IPS DF 6.9 (cell line): ENCODE measurements around the gene GRM4.

ENCODE experiments used
- DNase-seq: peaks from one replicate; pipeline ENCODE4 v3.0.0-alpha.2; 2013; ENCODE audit warnings: low read depth, low spot score
- H3K27ac ChIP-seq: one replicate; pipeline ENCODE4 v1.5.1; 2013; ENCODE audit warnings: low read length, control low read depth
- H3K27me3 ChIP-seq: 2 replicates; pipeline ENCODE4 v1.6.1; 2013; ENCODE audit warnings: mild to moderate bottlenecking, low read length; ENCODE audit not compliant: control insufficient read depth, insufficient read depth
- H3K36me3 ChIP-seq: 2 replicates; pipeline ENCODE4 v1.6.1; 2013; ENCODE audit warnings: low read length; ENCODE audit not compliant: control insufficient read depth, insufficient read depth
- H3K4me1 ChIP-seq: 2 replicates; pipeline ENCODE4 v1.6.1; 2013; ENCODE audit warnings: low read length; ENCODE audit not compliant: control insufficient read depth, insufficient read depth
- H3K4me3 ChIP-seq: 2 replicates; pipeline ENCODE4 v1.5.1; 2013; ENCODE audit warnings: mild to moderate bottlenecking, low read length
- H3K9me3 ChIP-seq: 2 replicates; pipeline ENCODE4 v1.6.1; 2013; ENCODE audit warnings: low read length, inconsistent platforms; ENCODE audit not compliant: control insufficient read depth, insufficient read depth
- WGBS: extraction: QIAGEN DNeasy Blood & Tissue Kit; methylation state at CpG from one replicate; pipeline ENCODE4 v1.1.7; 2013; ENCODE audit warnings: mixed read lengths, missing lambda C conversion rate; ENCODE audit not compliant: insufficient read length, insufficient coverage; 5-methylcytosine and 5-hydroxymethylcytosine counted together

The GRM4 gene

DNA sequence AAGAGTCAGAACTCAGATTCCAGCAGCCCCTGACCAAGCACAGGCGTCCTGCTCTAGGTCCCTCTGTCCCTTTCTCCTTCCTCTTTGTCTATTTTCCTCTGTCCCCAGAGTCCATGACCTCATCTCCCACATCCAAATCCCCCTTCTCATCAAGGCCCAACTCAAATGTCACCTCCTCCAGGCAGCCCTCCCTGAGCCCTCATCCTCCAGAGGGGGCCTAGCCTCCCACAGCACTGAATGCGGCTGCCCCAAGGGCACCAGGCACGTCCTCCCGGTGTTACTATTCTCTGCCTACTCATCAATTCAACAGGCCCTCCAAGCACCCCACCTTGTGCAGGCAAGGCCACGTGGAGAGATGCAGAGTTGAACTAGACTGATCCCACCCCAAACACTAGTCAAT lies 49.7 kb downstream of the GRM4 start:
- Histone ChIP-seq H3K36me3 (peaks cover 3% of the 10 kb centered on the region; the same call in 1 of the 2 replicates), H3K4me3 (no peak overlapping the region), H3K27ac (no peak overlapping the region), H3K27me3 (no peaks in the 10 kb centered on the region), H3K4me1 (peaks cover 8% of the 10 kb centered on the region), H3K9me3 (no peaks in the 10 kb centered on the region)
- DNase-seq, result no peak
- WGBS, result no CpG with 5 or more reads among the region's 5 CpGs

DNA sequence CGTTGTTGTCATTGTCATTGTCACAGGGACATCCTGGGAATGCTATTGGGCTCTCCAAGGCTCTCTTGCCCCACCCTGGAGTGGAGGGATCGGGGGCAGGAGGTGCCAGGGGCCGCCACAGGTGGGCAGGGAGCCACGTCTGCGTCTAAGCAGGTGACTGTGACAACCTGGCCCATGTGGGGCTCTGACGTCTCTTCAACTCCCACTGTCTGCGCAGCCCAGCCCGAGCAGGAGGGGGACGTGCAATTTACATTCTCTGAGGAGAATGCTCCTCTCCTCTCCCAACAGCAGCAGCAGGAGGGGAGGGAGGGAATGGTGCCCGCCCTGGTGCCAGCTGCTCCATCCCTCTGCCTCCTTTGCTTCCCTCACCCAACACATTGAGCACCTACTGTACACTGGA lies 50.1 kb downstream of the GRM4 start:
- Histone ChIP-seq H3K27ac (no peak overlapping the region), H3K36me3 (peaks cover 3% of the 10 kb centered on the region; the same call in 1 of the 2 replicates), H3K27me3 (no peaks in the 10 kb centered on the region), H3K4me1 (peaks cover 8% of the 10 kb centered on the region), H3K9me3 (no peaks in the 10 kb centered on the region), H3K4me3 (no peak overlapping the region)
- WGBS, result no CpG with 5 or more reads among the region's 10 CpGs
- no peak for DNase-seq

DNA sequence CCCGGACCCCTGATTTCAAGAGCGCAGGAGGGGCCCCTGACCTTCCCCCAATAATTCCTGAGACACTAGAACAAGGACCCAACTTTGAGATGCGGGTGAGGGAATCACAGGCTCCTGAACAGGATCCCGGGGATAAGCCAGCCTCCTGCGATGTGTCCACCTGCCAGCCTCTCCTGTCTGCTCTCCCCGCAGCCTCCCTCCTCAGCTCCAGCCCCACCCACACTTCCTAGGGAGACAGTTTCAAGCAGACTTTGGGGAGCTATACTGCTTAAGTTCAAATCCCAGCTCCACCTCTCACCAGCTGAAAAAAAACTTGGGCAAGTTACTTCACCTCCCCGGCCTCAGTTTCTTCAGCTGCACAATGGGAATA lies 50.8 kb downstream of the GRM4 start:
- no CpG with 5 or more reads among the region's 7 CpGs for WGBS
- H3K4me3 ChIP-seq, result no peak overlapping the region
- peaks cover 8% of the 10 kb centered on the region for H3K4me1 ChIP-seq
- no peak for DNase-seq
- H3K36me3 ChIP-seq, result peaks cover 3% of the 10 kb centered on the region; the same call in 1 of the 2 replicates
- H3K27ac ChIP-seq, result no peak overlapping the region
- H3K9me3 ChIP-seq, result no peaks in the 10 kb centered on the region
- no peaks in the 10 kb centered on the region for H3K27me3 ChIP-seq

DNA sequence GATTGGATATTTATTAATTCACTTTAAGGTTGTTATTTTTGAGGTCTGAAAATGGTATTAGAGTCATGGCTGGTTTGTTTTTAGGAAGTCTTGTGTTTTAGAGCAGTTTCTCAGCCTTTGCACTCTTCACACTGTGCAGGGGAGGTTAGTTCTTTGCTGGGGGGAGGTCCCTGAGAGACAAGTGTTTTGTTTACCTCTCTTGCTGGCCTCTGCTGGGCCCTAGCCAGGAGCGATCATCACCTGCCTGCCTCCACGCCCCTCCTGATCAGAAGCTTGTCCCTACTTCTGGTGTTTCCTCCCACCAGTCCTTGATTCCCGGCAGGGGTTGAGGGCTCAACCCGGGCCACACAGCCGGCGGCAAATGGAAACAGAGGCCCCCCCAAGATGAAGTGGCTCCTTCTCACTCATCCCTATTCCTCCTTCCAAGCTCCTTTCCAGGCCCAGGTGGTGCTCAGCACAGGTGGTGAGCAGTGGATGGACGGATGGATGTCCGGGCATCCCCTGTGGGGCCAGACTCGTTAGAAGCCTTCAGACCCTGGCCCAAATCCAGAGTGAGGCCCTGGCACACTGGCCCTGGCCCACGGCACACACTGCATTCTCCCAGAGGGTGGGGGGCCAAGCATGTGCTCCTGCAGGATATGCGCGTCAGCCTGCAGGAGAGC lies 51.3 kb downstream of the GRM4 start:
- H3K9me3 ChIP-seq, result no peaks in the 10 kb centered on the region
- peaks cover 3% of the 10 kb centered on the region; the same call in 1 of the 2 replicates for H3K36me3 ChIP-seq
- WGBS, result no CpG with 5 or more reads among the region's 12 CpGs
- no peak overlapping the region for H3K4me3 ChIP-seq
- H3K27me3 ChIP-seq, result no peaks in the 10 kb centered on the region
- no peak for DNase-seq
- peaks cover 8% of the 10 kb centered on the region for H3K4me1 ChIP-seq
- H3K27ac ChIP-seq, result no peak overlapping the region

DNA sequence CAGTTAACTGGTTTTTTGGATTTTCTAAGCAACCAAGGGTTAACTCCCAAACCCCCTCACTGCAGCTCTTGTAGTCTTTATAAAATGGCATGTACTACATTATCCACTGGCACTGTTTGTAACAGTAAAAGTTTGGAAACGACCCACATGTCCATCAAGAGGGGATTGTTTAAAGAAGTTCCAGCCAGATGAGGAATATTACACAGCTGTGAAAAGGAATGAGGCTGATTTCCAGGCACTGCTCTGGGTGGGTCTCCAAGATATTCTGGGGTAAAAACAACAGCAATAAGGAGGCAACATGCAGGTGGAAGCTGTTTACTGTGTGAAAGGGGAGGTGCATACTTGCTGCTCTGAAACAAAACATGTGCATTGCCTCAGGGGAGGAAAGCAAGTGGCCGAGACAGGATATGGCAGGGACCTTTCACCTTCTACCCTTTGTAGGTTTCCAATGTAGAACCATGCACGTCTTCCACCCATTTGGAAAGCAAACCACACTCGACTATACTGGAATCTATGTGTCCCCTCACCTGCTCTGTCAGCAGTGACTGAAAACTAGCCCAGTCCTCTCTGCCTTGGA lies 51.9 kb downstream of the GRM4 start:
- Histone ChIP-seq H3K27ac (no peak overlapping the region), H3K4me1 (peaks cover 8% of the 10 kb centered on the region), H3K9me3 (no peaks in the 10 kb centered on the region), H3K36me3 (peaks cover 3% of the 10 kb centered on the region; the same call in 1 of the 2 replicates), H3K27me3 (no peaks in the 10 kb centered on the region), H3K4me3 (no peak overlapping the region)
- WGBS, result no CpG with 5 or more reads among the region's 4 CpGs
- DNase-seq, result no peak

DNA sequence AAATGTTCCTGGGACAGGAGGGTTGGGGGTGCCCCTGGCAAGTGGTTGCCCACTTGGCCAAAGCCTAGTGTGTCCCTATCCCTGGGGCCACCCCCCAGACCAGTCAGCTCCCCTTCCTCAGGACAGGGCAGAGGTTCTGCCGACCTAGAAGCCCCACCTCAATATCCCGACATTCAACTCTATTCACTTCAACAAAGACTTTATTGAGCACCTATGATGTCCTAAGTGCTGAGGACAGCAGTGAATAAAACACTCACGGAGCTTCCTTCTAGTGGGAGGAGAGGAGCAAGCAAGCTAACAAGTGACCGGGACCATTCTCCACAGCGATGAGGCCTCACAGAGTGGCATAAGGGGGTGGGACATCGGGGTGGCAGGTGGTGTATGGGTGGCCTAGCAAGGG lies 52.7 kb downstream of the GRM4 start:
- H3K4me1 ChIP-seq, result peaks cover 6% of the 10 kb centered on the region
- no peak for DNase-seq
- H3K4me3 ChIP-seq, result no peak overlapping the region
- no peak overlapping the region for H3K27ac ChIP-seq
- H3K36me3 ChIP-seq, result peaks cover 3% of the 10 kb centered on the region; the same call in 1 of the 2 replicates
- WGBS, result no CpG with 5 or more reads among the region's 6 CpGs
- no peaks in the 10 kb centered on the region for H3K9me3 ChIP-seq
- no peaks in the 10 kb centered on the region for H3K27me3 ChIP-seq

DNA sequence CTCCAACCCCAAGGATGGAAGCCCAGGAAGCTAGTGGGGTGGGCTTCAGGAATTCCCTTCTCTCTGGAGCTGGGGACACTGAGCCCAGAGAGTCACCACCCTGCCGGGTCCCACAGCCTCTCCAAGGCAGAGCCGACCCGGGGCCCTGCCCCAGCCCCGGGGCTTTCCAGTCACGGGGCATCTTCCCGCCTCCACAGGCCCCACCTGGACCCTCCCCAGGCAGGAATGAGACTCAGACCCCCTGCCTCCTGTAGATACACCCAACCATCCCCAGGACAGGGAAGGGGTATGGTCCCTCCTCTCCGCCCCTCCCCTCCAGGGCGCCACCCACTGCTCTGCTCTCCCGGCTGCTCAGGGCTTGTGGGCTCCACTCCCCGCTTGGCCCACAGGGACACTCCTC lies 53.3 kb downstream of the GRM4 start:
- no CpG with 5 or more reads among the region's 10 CpGs for WGBS
- no peak for DNase-seq
- peaks cover 6% of the 10 kb centered on the region for H3K4me1 ChIP-seq
- H3K36me3 ChIP-seq, result peaks cover 3% of the 10 kb centered on the region; the same call in 1 of the 2 replicates
- H3K4me3 ChIP-seq, result no peak overlapping the region
- no peaks in the 10 kb centered on the region for H3K27me3 ChIP-seq
- H3K27ac ChIP-seq, result no peak overlapping the region
- H3K9me3 ChIP-seq, result no peaks in the 10 kb centered on the region

DNA sequence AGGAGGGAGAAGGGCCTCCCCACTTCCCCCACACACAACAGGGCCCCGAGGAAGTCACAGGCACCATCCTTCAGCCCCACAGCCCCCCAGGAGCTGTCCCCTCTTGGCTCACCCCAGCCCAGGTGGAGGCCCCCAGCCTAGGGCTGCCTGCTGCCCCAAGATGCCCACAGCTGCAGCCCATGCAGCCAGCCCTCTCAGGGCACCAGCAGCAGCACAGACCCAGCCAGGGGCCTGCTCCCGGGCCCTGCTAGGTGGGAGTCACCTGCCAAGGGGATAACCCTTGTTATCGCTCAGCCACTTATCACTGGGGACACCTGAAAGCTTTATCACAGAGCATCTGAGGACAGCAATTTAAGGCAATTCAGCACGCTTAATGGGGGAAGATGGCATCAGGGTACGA lies 55.0 kb downstream of the GRM4 start:
- no peak for DNase-seq
- Histone ChIP-seq H3K9me3 (no peaks in the 10 kb centered on the region), H3K4me3 (no peak overlapping the region), H3K36me3 (peaks cover 7% of the 10 kb centered on the region; the same call in 1 of the 2 replicates), H3K4me1 (peaks cover 3% of the 10 kb centered on the region; the same call in 1 of the 2 replicates), H3K27me3 (no peaks in the 10 kb centered on the region), H3K27ac (no peak overlapping the region)
- no CpG with 5 or more reads among the region's 5 CpGs for WGBS

DNA sequence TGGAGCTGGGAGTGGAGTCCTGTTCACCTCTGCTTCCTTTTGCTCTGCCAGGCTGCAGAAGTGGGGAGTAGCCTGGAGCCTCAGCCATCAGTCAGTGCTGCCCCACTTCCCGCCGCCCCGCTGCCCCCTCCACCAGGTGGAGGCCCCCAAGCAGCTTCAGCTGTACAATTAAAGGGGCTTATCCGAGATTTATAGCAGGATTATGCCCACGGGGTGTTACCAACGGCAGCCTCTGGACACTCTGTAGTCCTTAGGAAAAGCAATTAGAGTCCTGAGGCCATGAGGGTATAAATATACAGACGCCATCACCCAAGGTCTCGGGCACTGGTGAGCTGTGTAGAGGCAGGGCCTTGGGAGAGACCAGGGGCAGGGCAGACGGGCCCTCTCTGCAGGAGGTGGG lies 55.4 kb downstream of the GRM4 start:
- Histone ChIP-seq H3K9me3 (no peaks in the 10 kb centered on the region), H3K27ac (no peak overlapping the region), H3K4me3 (no peak overlapping the region), H3K36me3 (peaks cover 7% of the 10 kb centered on the region; the same call in 1 of the 2 replicates), H3K27me3 (no peaks in the 10 kb centered on the region), H3K4me1 (peaks cover 1% of the 10 kb centered on the region; the same call in 1 of the 2 replicates)
- DNase-seq, result no peak
- WGBS, result no CpG with 5 or more reads among the region's 9 CpGs

DNA sequence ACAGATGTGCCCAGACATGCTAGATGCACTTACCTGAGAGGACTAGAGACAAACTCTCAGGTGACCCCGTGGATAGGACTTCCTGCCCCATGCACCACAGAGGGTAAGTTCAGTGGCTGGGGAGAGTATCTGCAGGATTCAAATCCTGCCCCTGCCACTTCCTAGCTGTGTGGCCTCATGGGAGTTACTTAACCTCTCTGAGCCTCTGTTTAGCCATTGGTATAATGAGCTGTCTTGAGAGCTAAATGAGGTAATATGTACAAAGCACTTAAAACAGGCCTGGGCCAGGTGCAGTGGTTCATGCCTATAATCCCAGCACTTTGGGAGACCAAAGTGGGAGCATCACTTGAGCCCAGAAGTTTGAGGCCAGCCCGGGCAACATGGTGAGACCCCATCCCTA lies 59.3 kb downstream of the GRM4 start:
- H3K27ac ChIP-seq, result no peak overlapping the region
- peaks cover 4% of the 10 kb centered on the region; the same call in 1 of the 2 replicates for H3K36me3 ChIP-seq
- no peaks in the 10 kb centered on the region for H3K27me3 ChIP-seq
- H3K4me3 ChIP-seq, result no peak overlapping the region
- H3K4me1 ChIP-seq, result no peaks in the 10 kb centered on the region; the same call in 1 of the 2 replicates
- no peaks in the 10 kb centered on the region for H3K9me3 ChIP-seq
- WGBS, result no CpG with 5 or more reads among the region's 2 CpGs
- no peak for DNase-seq
